HL-60/S4 treated with retinoic acid at 250 ng/mL for 4 days and 3 days (cell line): ENCODE data around the gene ARHGAP9.
"Not testable (repeated sequence)": the region's sequence is repeated elsewhere in the genome, so short reads cannot be mapped to it uniquely, and the experiment has no call there.

Source experiments
- in situ Hi-C: fragments of 300-500 bp; cut with MboI; formaldehyde crosslinking; loops from 2 replicates; pipeline ENCODE4 v1.7.0; 2022; ENCODE audit warnings: low sequenced_read_pairs

The ARHGAP9 gene

DNA sequence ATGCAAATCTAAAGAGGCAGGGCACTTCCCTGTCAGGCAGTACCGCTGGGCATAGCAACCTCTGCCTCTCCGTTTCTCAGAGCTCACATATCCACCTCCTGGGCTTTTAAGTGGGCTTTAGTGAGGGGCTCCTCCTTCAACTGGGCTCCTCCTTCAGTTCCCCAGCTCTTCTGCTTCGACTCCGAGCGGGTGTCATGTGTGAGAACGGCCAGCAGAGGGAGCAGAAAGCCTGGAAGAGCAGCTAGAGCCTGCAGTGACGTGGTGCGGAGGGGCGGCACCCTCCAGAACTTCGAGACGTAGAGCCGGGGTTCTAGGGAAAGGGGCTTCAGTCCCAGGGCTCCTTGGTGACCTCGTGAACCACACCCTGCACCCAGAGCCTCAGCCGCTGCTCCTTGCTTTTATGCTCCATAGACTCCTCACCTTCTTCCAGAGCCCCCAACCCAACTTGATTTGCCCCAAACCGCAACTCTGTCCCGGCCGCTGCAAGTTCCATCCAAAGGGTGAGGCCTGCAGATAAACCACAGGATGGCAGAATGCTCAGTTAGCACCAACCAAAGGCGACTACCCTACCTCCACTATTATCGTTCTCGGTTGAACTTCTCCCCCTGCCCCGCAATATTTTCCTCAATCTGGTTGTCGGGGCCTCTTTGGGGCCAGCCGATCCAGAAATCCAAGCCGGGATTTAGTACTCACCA is 20.5 kb downstream of the ARHGAP9 start:
- in situ Hi-C loops: loop anchor here (10.0 kb wide), 1 partner anchor 194 kb away; no protein-coding TSS in a partner anchor

DNA sequence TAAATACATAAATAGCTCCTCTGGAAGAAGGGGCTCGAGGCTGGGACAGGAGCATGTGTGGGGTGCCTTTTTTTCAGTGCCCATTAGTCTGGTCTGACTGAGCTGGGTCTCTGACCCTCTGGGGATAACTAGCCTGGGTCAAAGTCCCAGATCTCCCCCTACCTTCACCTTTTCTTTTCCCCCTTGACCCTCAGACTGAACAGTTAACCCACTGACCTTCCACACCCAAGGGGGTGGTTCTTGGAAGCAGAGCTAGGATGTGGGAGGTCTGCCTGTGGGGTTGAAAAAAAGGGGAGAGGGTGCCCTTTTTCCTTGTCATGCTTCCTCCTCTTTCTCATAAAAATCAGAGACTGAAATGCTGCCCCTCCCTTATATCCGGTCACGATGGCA is 21.0 kb downstream of the ARHGAP9 start:
- in situ Hi-C loops: loop anchor here (10.0 kb wide), 1 partner anchor 194 kb away; no protein-coding TSS in a partner anchor

DNA sequence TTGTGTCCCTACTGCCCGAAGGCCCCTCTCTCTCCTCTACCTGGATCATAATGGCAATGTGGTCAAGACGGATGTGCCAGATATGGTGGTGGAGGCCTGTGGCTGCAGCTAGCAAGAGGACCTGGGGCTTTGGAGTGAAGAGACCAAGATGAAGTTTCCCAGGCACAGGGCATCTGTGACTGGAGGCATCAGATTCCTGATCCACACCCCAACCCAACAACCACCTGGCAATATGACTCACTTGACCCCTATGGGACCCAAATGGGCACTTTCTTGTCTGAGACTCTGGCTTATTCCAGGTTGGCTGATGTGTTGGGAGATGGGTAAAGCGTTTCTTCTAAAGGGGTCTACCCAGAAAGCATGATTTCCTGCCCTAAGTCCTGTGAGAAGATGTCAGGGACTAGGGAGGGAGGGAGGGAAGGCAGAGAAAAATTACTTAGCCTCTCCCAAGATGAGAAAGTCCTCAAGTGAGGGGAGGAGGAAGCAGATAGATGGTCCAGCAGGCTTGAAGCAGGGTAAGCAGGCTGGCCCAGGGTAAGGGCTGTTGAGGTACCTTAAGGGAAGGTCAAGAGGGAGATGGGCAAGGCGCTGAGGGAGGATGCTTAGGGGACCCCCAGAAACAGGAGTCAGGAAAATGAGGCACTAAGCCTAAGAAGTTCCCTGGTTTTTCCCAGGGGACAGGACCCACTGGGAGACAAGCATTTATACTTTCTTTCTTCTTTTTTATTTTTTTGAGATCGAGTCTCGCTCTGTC is 22.8 kb downstream of the ARHGAP9 start:
- in situ Hi-C loops: loop anchor here (10.0 kb wide), 1 partner anchor 192 kb away; no protein-coding TSS in a partner anchor

DNA sequence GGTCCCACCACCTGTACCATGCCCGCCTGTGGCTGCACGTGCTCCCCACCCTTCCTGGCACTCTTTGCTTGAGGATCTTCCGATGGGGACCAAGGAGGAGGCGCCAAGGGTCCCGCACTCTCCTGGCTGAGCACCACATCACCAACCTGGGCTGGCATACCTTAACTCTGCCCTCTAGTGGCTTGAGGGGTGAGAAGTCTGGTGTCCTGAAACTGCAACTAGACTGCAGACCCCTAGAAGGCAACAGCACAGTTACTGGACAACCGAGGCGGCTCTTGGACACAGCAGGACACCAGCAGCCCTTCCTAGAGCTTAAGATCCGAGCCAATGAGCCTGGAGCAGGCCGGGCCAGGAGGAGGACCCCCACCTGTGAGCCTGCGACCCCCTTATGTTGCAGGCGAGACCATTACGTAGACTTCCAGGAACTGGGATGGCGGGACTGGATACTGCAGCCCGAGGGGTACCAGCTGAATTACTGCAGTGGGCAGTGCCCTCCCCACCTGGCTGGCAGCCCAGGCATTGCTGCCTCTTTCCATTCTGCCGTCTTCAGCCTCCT is 23.4 kb downstream of the ARHGAP9 start:
- in situ Hi-C loops: loop anchor here (10.0 kb wide), 1 partner anchor 191 kb away; no protein-coding TSS in a partner anchor

DNA sequence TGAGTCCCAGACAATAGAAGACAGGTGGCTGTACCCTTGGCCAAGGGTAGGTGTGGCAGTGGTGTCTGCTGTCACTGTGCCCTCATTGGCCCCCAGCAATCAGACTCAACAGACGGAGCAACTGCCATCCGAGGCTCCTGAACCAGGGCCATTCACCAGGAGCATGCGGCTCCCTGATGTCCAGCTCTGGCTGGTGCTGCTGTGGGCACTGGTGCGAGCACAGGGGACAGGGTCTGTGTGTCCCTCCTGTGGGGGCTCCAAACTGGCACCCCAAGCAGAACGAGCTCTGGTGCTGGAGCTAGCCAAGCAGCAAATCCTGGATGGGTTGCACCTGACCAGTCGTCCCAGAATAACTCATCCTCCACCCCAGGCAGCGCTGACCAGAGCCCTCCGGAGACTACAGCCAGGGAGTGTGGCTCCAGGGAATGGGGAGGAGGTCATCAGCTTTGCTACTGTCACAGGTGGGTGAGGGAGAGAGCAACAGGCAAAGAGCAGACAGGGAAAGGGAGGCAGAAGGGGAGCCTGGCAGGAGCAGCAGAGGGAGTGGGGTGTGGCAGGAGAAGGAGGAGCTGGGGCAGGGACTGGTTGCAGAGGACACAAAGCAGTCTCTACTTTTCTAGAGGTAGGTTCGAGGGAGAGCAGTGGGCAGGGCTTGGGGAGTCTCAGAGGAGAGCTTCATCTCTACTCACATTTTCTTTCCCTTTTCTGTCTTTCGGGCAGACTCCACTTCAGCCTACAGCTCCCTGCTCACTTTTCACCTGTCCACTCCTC is 24.1 kb downstream of the ARHGAP9 start:
- in situ Hi-C loops: loop anchor here (10.0 kb wide), 1 partner anchor 191 kb away; no protein-coding TSS in a partner anchor

DNA sequence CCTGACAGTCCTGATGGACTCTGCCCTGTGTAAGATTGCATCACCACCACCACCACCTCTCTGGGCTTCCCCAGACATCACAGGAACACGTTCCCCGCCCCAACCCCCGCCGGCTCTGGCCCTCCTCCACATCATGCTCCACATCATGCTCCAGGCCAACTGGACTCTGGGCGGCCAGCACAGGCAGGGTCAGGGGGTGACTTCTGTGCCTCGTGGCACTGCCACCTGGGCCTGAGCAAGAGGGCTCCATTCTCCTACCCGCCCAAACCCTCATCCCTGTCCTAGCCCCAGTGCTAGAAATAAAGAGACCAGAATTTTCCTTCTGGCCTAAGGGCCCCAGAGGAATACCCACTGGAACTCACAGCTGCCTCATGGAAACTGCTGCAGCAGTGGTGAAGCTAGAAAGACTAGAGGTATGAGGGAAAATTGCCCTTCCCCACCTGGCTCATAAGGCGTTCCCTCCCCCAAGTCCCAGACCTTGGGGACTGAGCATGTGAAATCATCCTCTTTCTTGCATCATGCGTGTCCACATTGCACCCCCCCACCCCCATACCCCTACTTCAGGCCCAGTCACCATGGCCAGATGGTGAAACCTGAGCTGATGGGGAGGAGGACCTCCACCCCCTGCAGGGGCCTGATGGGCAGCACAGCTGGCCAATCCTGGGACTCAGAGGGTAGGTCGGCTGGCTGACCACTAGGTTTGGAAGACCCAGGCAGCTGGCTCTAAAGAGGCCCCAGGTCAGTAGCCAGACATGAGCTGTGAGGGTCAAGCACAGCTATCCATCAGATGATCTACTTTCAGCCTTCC is 24.9 kb downstream of the ARHGAP9 start, which contains the start of gene INHBE:
INHBE (plus strand) TSS at position 742 of the 808 bp plus-strand sequence. CDS start 230 bp downstream, outside the sequence.
- in situ Hi-C loops: loop anchor here (10.0 kb wide), 1 partner anchor 190 kb away; no protein-coding TSS in a partner anchor

DNA sequence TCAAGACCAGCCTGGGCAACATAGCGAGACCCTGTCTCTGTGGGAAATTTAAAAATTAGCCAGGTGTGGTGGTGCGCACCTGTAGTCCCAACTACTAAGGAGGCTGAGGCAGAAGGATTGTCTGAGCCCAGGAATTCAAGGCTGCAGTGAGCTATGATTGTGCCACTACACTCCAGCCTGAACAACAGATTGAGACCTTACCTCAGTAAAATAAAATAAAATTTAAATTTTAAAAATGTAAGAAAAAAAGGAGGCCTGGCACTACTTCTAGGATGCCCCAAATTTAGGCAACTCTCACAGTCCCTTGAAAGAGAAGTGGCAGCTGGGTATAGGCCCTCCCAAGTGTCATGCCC is 25.5 kb downstream of the ARHGAP9 start:
- in situ Hi-C loops: loop anchor here (10.0 kb wide), 1 partner anchor 189 kb away; no protein-coding TSS in a partner anchor

DNA sequence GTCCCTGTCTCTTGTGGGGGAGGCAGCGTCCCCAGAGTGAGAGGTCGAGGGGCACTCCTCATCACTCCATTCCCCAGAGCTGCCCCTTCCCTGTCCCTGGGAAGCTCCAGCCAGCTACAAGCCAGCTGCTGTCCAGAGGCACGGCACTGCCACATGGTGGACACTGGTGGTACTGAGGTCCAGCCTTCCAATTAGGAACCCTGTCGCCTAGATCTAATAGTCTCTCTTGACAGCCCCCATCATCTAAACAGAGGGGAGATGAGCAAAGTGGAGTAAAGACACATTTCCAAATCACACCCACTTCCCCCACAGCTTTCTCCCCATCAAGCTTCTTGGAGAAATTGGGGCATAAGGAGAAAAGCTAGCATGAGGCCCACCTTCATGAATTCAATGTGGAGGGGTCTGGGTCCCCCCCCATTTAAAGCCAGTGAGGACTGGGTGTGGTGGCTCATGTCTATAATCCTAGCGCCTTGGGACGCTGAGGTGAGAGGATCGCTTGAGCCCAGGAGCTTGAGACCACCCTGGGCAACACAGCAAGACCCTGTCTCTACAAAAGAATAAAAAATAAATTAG is 26.6 kb downstream of the ARHGAP9 start:
- in situ Hi-C loops: loop anchor here (10.0 kb wide), 1 partner anchor 188 kb away; no protein-coding TSS in a partner anchor

DNA sequence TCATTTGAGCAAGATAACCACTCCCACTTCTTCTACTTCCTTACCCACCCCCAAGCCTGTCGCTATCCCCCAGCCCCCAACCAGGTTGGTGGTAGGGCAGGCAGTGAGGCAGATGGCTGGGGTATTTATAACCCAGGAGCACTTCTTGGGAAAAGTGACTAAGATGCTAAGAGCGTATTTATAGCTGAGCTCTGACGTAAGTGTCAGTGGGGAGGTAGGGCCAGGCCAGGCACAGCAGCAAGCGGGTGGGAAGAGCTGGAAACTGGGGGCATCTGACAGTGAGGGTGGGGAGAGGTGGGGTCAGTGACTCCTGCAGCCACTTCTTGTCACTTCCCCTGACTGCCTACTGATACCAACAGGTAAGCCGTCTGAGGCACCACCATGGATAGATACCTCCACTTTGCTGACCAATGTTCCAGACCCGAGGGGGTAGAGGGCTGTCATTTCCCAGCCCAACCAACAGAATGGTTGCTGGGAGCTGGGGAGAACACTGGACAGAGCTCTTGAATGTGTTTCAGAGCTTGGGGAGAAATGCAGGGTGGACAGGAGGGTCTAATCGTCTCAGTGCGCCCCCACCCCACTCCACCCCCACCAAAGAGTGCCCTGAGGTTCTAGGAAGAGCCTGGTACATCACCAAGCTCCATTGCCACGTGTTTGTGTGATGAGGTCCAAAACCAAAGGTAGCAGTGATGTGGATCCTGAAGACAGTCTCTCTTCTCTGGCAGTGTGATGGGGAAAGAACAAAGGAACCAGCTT is 27.3 kb downstream of the ARHGAP9 start:
- in situ Hi-C loops: loop anchor here (10.0 kb wide), 1 partner anchor 188 kb away; no protein-coding TSS in a partner anchor

DNA sequence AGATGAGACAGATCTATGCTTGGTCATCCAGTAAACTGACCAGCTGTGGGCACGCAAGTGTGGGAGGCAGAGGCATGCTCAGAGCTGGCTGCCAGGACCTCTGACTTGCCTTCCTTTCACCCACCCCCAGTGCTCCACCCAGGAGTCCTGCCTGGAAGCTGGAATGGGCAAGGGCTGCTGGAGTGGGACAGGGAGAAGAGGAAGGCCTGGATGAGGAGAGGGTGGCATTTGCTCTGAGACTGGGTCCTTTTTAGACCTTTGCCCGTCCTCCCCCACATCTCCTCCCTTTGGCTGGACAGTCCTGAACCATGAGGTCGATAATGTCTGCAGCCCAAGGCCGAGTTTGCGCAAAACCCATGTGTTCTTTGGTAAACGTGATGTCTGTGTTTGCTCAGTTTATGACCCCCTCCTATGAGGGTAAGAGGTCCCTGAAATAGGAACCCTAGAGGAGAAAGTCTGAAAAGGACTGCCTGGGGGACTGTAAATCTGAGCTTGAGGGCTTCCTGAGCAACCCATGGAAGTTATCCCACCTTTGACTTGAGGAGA is 28.4 kb downstream of the ARHGAP9 start:
- in situ Hi-C loops: loop anchor here (10.0 kb wide), 1 partner anchor 187 kb away; no protein-coding TSS in a partner anchor

DNA sequence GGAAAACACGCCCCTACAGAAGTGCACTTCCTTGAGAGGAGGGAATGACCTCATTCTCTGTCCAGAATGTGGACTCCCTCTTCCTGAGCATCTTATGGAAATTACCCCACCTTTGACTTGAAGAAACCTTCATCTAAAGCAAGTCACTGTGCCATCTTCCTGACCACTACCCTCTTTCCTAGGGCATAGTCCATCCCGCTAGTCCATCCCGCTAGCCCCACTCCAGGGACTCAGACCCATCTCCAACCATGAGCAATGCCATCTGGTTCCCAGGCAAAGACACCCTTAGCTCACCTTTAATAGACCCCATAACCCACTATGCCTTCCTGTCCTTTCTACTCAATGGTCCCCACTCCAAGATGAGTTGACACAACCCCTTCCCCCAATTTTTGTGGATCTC is 29.6 kb downstream of the ARHGAP9 start:
- in situ Hi-C loops: loop anchor here (10.0 kb wide), 1 partner anchor 185 kb away; no protein-coding TSS in a partner anchor

DNA sequence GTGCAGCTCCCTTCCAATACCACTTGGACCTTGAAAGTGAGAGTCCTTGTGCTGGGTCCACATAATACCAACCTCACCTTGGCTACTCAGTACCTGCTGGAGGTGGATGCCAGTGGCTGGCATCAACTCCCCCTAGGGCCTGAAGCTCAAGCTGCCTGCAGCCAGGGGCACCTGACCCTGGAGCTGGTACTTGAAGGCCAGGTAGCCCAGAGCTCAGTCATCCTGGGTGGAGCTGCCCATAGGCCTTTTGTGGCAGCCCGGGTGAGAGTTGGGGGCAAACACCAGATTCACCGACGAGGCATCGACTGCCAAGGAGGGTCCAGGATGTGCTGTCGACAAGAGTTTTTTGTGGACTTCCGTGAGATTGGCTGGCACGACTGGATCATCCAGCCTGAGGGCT is 30.3 kb downstream of the ARHGAP9 start:
- in situ Hi-C loops: no loop called here

DNA sequence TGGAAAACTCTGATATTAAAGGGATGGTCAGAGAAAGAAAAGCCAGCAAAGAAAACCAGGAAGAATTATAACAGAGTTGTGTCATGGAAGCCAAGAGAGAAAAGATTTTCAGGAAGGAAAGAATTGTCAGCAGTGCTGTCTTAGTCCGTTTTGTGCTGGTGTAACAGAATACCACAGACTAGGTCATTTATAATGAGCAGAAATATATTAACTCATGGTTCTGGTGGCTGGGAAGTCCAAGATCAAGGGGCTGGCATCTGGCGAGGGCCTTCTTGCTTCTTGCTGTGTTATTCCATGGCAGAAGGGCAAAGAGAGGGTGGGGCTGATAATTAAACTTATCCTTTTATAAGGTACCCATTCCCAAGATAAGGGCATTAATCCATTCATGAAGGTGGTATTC is 31.0 kb downstream of the ARHGAP9 start:
- in situ Hi-C loops: no loop called here

DNA sequence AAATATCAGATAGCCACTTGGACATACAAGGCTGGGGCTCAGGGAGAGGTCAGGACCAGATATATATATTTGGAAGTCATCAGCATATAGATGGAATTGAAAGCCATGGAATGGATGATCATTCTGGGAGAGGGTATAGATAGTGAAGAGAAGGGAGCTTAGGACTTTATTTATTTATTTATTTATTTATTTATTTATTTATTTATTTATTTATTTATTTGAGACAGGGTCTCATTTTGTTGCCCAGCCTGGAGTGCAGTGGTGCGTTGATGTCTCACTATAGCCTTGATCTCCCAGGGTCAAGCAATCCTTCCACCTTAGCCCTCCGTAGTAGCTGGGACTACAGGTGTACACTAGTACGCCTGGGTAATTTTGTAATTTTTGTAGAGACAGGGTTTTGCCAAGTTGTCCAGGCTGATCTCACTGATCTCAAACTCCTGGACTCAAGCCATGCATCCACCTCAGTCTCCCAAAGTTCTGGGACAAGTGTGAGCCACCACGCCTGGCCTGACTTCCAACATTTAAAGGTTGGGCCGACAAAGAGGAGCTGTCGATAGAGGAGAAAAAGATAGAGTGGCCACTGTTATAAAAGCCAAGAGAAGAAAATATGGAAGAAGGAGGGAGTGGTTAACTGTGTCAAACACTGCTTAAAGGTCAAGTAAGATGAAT is 33.2 kb downstream of the ARHGAP9 start:
- in situ Hi-C loops: no loop called here

DNA sequence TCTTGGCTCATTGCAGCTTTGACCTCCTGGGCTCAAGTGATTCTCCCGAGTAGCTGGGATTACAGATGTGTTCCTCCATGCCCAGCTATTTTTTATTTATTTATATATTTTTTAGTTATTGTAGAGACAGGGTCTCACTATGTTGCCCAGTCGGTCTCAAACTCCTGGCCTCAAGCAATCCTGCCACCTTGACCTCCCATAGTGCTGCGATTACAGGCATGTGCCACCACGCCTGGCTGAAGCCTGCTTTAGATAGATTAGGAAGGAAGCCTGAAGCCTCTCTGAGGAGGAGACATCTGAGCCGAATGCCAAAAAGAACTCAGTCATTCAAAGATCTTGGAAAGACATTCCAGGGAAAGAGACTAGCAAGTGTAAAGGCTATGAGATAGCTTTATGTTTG is 34.9 kb downstream of the ARHGAP9 start:
- in situ Hi-C loops: no loop called here

DNA sequence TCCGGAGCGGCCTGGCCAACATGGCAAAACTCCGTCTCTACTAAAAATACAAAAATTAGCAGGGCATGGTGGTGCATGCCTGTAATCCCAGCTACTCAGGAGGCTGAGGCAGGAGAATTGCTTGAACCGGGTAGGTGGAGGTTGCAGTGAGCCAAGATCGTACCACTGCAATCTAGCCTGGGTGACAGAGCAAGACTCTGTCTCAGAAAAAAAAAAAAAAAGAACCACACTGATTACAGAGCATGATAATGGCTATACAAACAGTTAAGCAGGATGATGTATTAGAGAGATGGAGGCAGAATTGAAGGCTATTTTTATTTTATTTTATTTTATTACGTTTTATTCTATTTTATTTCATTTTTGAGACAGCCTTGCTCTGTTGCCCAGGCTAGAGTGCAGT is 35.3 kb downstream of the ARHGAP9 start:
- in situ Hi-C loops: not testable (repeated sequence)

DNA sequence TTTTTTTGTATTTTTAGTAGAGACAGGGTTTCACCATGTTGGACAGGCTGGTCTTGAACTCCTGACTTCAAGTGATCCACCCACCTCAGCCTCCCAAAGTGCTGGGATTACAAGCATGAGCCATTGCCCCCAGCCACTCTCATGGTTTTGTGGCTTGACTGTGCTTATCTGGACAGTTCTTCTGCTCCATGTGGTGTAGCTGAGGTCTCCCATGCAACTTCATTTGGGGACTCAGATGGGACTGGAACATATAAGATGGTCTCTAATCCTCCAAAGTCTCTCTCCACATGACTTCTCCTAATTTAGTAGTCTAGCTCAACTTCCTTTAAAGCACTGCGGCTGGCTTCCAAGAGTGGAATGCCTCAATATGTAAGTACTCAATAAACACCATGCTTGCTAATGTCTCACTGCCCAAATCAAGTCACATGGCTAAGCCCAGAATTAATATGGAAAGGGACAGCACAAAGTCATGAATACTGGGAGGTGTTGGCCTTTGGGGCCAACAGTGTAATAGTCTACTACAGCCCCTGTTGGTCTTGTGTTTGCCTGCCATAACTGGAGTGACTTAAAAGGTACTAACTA is 37.7 kb downstream of the ARHGAP9 start:
- in situ Hi-C loops: no loop called here
